Karpas-422 (cell line): Measurements from ENCODE around the gene CERK. TPM values are rescaled to one million over a fixed set of nuclear protein-coding genes. Genes with fewer than 3 reads are reported as not detected.
"Not testable (repeated sequence)": the region's sequence is repeated elsewhere in the genome, so short reads cannot be mapped to it uniquely, and the experiment has no call there.

Experiments used
- DNase-seq: peaks from one replicate; pipeline ENCODE4 v3.0.0-alpha.2; 2015
- H2AFZ ChIP-seq: fragments of 200-600 bp; sonication (generic); 2 replicates; pipeline ENCODE4 v1.6.1; 2014; ENCODE audit warnings: antibody characterized with exemption, low read length, mixed read lengths
- H3K27ac ChIP-seq: fragments of 200-600 bp; sonication (generic); 2 replicates; pipeline ENCODE4 v1.5.1; 2014; ENCODE audit warnings: mild to moderate bottlenecking, low read length, moderate library complexity
- H3K27me3 ChIP-seq: fragments of 200-600 bp; sonication (generic); 2 replicates; pipeline ENCODE4 v1.6.1; 2014; ENCODE audit warnings: low read length, mixed read lengths
- H3K36me3 ChIP-seq: fragments of 200-600 bp; sonication (generic); 2 replicates; pipeline ENCODE4 v1.6.1; 2014; ENCODE audit warnings: low read length, mixed read lengths; ENCODE audit not compliant: insufficient read depth
- H3K4me1 ChIP-seq: fragments of 200-600 bp; sonication (generic); 2 replicates; pipeline ENCODE4 v1.6.1; 2014; ENCODE audit warnings: mild to moderate bottlenecking, low read length, mixed read lengths
- H3K4me2 ChIP-seq: fragments of 200-600 bp; sonication (generic); 2 replicates; pipeline ENCODE4 v1.6.1; 2014; ENCODE audit warnings: low read length, low read depth, mild to moderate bottlenecking; ENCODE audit not compliant: poor library complexity, severe bottlenecking
- H3K4me3 ChIP-seq: fragments of 200-600 bp; sonication (generic); 2 replicates; pipeline ENCODE4 v1.5.1; 2014; ENCODE audit warnings: mild to moderate bottlenecking, antibody characterized with exemption, low read length, mixed read lengths
- H3K79me2 ChIP-seq: fragments of 200-600 bp; sonication (generic); 2 replicates; pipeline ENCODE4 v1.6.1; 2014; ENCODE audit warnings: mild to moderate bottlenecking, low read length, mixed read lengths
- H3K9ac ChIP-seq: fragments of 200-600 bp; sonication (generic); 2 replicates; pipeline ENCODE4 v1.6.0; 2014; ENCODE audit warnings: low read length
- H3K9me2 ChIP-seq: fragments of 200-600 bp; sonication (generic), shearing (Covaris generic); replicated peaks from 2 replicates; pipeline ENCODE4 v1.6.0; 2014; ENCODE audit warnings: mild to moderate bottlenecking, low read length, moderate library complexity; ENCODE audit not compliant: insufficient read depth
- H3K9me3 ChIP-seq: fragments of 300-700, 200-600 bp; sonication (generic); 2 replicates; pipeline ENCODE4 v1.6.1; 2014; ENCODE audit warnings: low read length, mixed read lengths
- H4K20me1 ChIP-seq: fragments of 200-600 bp; sonication (generic); 2 replicates; pipeline ENCODE4 v1.6.1; 2014; ENCODE audit warnings: mild to moderate bottlenecking, antibody characterized with exemption, low read length, low read depth; ENCODE audit not compliant: insufficient read depth
- total RNA-seq: library from RNA; depleted of rRNA; stranded (reverse); fragments of >200 nt; shearing (Covaris generic); gene quantifications from 2 replicates; pipeline ENCODE4 v1.2.3, GENCODE V29; 2014; ENCODE audit warnings: low replicate concordance; rRNA removed

The CERK gene
- total RNA-seq: 53.8 and 79.0 TPM in 2 replicates

- Histone ChIP-seq H4K20me1 (peaks cover 6% of the 10 kb centered on the region; the same call in 1 of the 2 replicates), H3K9me3 (no peaks in the 10 kb centered on the region), H3K9ac (peak within 1 kb of the TSS; percentile 90), H2AFZ (peak within 1 kb of the TSS; percentile 97), H3K9me2 (no peaks in the 10 kb centered on the region), H3K4me1 (peaks cover 50% of the 10 kb centered on the region), H3K36me3 (no peaks in the 10 kb centered on the region), H3K4me2 (peak within 1 kb of the TSS; percentile 92), H3K4me3 (peak within 1 kb of the TSS; percentile 90), H3K27me3 (no peaks in the 10 kb centered on the region), H3K79me2 (peaks cover 44% of the 10 kb centered on the region), H3K27ac (peak within 1 kb of the TSS; percentile 84)
- peak; percentile 89 for DNase-seq
These were observed at the start of gene CERK for GRCh38 chr22:46737976-46738646. Gene CERK (minus strand): TSS chr22:46738252. CDS start chr22:46738148, 104 bp downstream.

- Histone ChIP-seq H3K4me3 (no peak overlapping the region), H3K79me2 (peaks cover 100% of the 10 kb centered on the region), H3K27ac (no peak overlapping the region), H4K20me1 (no peaks in the 10 kb centered on the region; the same call in 1 of the 2 replicates), H3K4me2 (no peak overlapping the region), H3K9me3 (no peaks in the 10 kb centered on the region; the same call in 1 of the 2 replicates), H3K36me3 (peaks cover 38% of the 10 kb centered on the region), H3K9me2 (no peaks in the 10 kb centered on the region), H3K4me1 (peaks cover 8% of the 10 kb centered on the region; the same call in 1 of the 2 replicates), H3K27me3 (no peaks in the 10 kb centered on the region), H3K9ac (no peak overlapping the region), H2AFZ (no peak overlapping the region)
- no peak for DNase-seq
These were observed 45.7 kb upstream of the CERK start for GRCh38 chr22:46783721-46784120.

GRCh38 chr22:46782200-46782599 lies 44.1 kb upstream of the CERK start:
- not testable (repeated sequence) for H3K9me2 ChIP-seq, H3K4me2 ChIP-seq, H3K27ac ChIP-seq, H3K9me3 ChIP-seq, H3K27me3 ChIP-seq, H4K20me1 ChIP-seq, H3K4me3 ChIP-seq, H2AFZ ChIP-seq, DNase-seq, H3K9ac ChIP-seq
- H3K79me2 ChIP-seq: peaks cover 100% of the 10 kb centered on the region
- peaks cover 21% of the 10 kb centered on the region for H3K4me1 ChIP-seq
- peaks cover 38% of the 10 kb centered on the region for H3K36me3 ChIP-seq

GRCh38 chr22:46781291-46781690 lies 43.2 kb upstream of the CERK start:
- Histone ChIP-seq H3K9ac (no peak overlapping the region), H3K4me3 (no peak overlapping the region), H3K4me2 (no peak overlapping the region), H3K27ac (no peak overlapping the region), H3K9me3 (no peaks in the 10 kb centered on the region; the same call in 1 of the 2 replicates), H2AFZ (no peak overlapping the region), H3K4me1 (peaks cover 30% of the 10 kb centered on the region), H3K36me3 (peaks cover 37% of the 10 kb centered on the region), H3K27me3 (no peaks in the 10 kb centered on the region), H3K79me2 (peaks cover 100% of the 10 kb centered on the region), H3K9me2 (no peaks in the 10 kb centered on the region), H4K20me1 (peaks cover 3% of the 10 kb centered on the region; the same call in 1 of the 2 replicates)
- DNase-seq: no peak

GRCh38 chr22:46780453-46780852 lies 42.4 kb upstream of the CERK start:
- peaks cover 28% of the 10 kb centered on the region for H3K36me3 ChIP-seq
- peaks cover 38% of the 10 kb centered on the region for H3K4me1 ChIP-seq
- H3K27ac ChIP-seq: no peak overlapping the region
- H3K4me3 ChIP-seq: no peak overlapping the region
- H3K27me3 ChIP-seq: no peaks in the 10 kb centered on the region
- no peak overlapping the region for H3K9ac ChIP-seq
- DNase-seq: no peak
- no peak overlapping the region for H3K4me2 ChIP-seq
- H2AFZ ChIP-seq: no peak overlapping the region
- peaks cover 100% of the 10 kb centered on the region for H3K79me2 ChIP-seq
- H4K20me1 ChIP-seq: peaks cover 3% of the 10 kb centered on the region; the same call in 1 of the 2 replicates
- H3K9me3 ChIP-seq: no peaks in the 10 kb centered on the region; the same call in 1 of the 2 replicates
- no peaks in the 10 kb centered on the region for H3K9me2 ChIP-seq

- H4K20me1 ChIP-seq: peaks cover 3% of the 10 kb centered on the region; the same call in 1 of the 2 replicates
- no peak overlapping the region for H3K9ac ChIP-seq
- H3K9me3 ChIP-seq: no peaks in the 10 kb centered on the region; the same call in 1 of the 2 replicates
- H3K79me2 ChIP-seq: peaks cover 98% of the 10 kb centered on the region
- no peak overlapping the region for H3K4me3 ChIP-seq
- no peak overlapping the region for H3K4me2 ChIP-seq
- no peak for DNase-seq
- H2AFZ ChIP-seq: no peak overlapping the region
- H3K9me2 ChIP-seq: no peaks in the 10 kb centered on the region
- no peaks in the 10 kb centered on the region for H3K27me3 ChIP-seq
- H3K36me3 ChIP-seq: peaks cover 20% of the 10 kb centered on the region
- no peak overlapping the region for H3K27ac ChIP-seq
- H3K4me1 ChIP-seq: peaks cover 46% of the 10 kb centered on the region
These were observed 41.6 kb upstream of the CERK start for GRCh38 chr22:46779651-46780050.

- no peak for DNase-seq
- H3K36me3 ChIP-seq: peaks cover 16% of the 10 kb centered on the region
- H3K9ac ChIP-seq: no peak overlapping the region
- no peak overlapping the region for H3K4me3 ChIP-seq
- peaks cover 52% of the 10 kb centered on the region for H3K4me1 ChIP-seq
- H2AFZ ChIP-seq: no peak overlapping the region
- H3K27ac ChIP-seq: no peak overlapping the region
- no peaks in the 10 kb centered on the region for H3K27me3 ChIP-seq
- H4K20me1 ChIP-seq: peaks cover 3% of the 10 kb centered on the region; the same call in 1 of the 2 replicates
- H3K4me2 ChIP-seq: no peak overlapping the region
- peaks cover 92% of the 10 kb centered on the region for H3K79me2 ChIP-seq
- H3K9me2 ChIP-seq: no peaks in the 10 kb centered on the region
- H3K9me3 ChIP-seq: no peaks in the 10 kb centered on the region
These were observed 41.0 kb upstream of the CERK start for GRCh38 chr22:46779023-46779422.

- Histone ChIP-seq H3K4me3 (peak overlapping the region; percentile 68), H3K27me3 (no peaks in the 10 kb centered on the region), H3K9ac (peak overlapping the region; percentile 76), H3K4me1 (peaks cover 67% of the 10 kb centered on the region), H3K36me3 (peaks cover 4% of the 10 kb centered on the region), H3K9me2 (no peaks in the 10 kb centered on the region), H3K4me2 (peak overlapping the region; percentile 81), H3K79me2 (peaks cover 82% of the 10 kb centered on the region), H3K9me3 (no peaks in the 10 kb centered on the region), H2AFZ (no peak overlapping the region), H3K27ac (peak overlapping the region; percentile 99), H4K20me1 (peaks cover 3% of the 10 kb centered on the region; the same call in 1 of the 2 replicates)
- peak; percentile 82 for DNase-seq
These were observed 39.5 kb upstream of the CERK start for GRCh38 chr22:46777609-46777970.
